K562 (cell line): ENCODE measurements around the gene SKIC8. TPM values are rescaled to one million over a fixed set of nuclear protein-coding genes. Genes with fewer than 3 reads are reported as not detected.

ENCODE experiments used
- ATAC-seq: fragments of 200-7000 bp; cut with Tn5 transposase; 3 replicates; pipeline ENCODE4 v1.9.1; 2020; ENCODE audit warnings: moderate library complexity
- BruUV-seq: library from RNA; stranded (reverse); fragments of 400-500 nt; replicated peaks from 2 replicates; lab custom pipeline; 2021; lab: Mats Ljungman, UMichigan
- CTCF ChIA-PET: fragments of 300-600 bp; formaldehyde crosslinking; extraction: SDS; loops from one replicate; lab custom pipeline; 2021; ENCODE audit warnings: low intra/inter-chr PET ratio; lab: Yijun Ruan, JAX
- POLR2A ChIA-PET: fragments of 300-600, 350-650 bp; sonication (Branson Sonifier 250); formaldehyde crosslinking; extraction: SDS; loops from one replicate; lab custom pipeline; 2021; ENCODE audit warnings: antibody characterized with exemption, inconsistent platforms; lab: Yijun Ruan, JAX
- DNase-seq, 4 experiments: peaks; one replicate each; pipeline versions ENCODE4 v3.0.0 to v3.0.0-alpha.2; 2011 to 2018; ENCODE audit warnings: low spot score in 3 of 4, mixed read lengths in 3 of 4; ENCODE audit errors: extremely low read depth in 1 of 4
- FAIRE-seq: peaks from 2 replicates; lab custom pipeline; 2011; peaks lifted over from hg19 to GRCh38; lab: Jason Lieb, UNC
- H2AFZ ChIP-seq: 2 replicates; pipeline ENCODE4 v1.6.0; 2011; ENCODE audit warnings: low read depth, low read length, control low read depth, inconsistent platforms
- H3K27ac ChIP-seq: fragments of 200-600 bp; 3 replicates; pipeline ENCODE4 v1.8.0; 2011; ENCODE audit warnings: low read depth, mild to moderate bottlenecking, control low read depth, inconsistent platforms, low read length, moderate library complexity, mixed read lengths; ENCODE audit errors: extremely low read depth
- H3K27me3 ChIP-seq, 2 experiments: fragments of 300-600 bp in 1 of 2; 2 replicates in 1 of 2; 3 replicates in 1 of 2; pipeline versions ENCODE4 v1.6.0 to v1.8.0; 2011; ENCODE audit warnings: inconsistent platforms in 2 of 2, low read length in 2 of 2, mild to moderate bottlenecking in 1 of 2, mixed read lengths in 1 of 2, moderate library complexity in 1 of 2; ENCODE audit not compliant: control insufficient read depth in 2 of 2, insufficient read depth in 2 of 2
- H3K36me3 ChIP-seq: fragments of 300-600 bp; 3 replicates; pipeline ENCODE4 v1.8.0; 2011; ENCODE audit warnings: mild to moderate bottlenecking, low read length, inconsistent platforms; ENCODE audit not compliant: control insufficient read depth, insufficient read depth
- H3K4me1 ChIP-seq, 2 experiments: fragments of 200-600 bp in 1 of 2; replicated peaks in 1 of 2; 2 replicates in 1 of 2; 3 replicates in 1 of 2; pipeline versions ENCODE4 v1.5.1 to v1.8.0; 2011; ENCODE audit warnings: inconsistent platforms in 2 of 2, low read length in 2 of 2, mild to moderate bottlenecking in 1 of 2, mixed read lengths in 1 of 2, moderate library complexity in 1 of 2; ENCODE audit not compliant: control insufficient read depth in 2 of 2, insufficient read depth in 2 of 2
- H3K4me2 ChIP-seq: 2 replicates; pipeline ENCODE4 v1.6.1; 2011; ENCODE audit warnings: low read length, control low read depth, inconsistent platforms, mixed read lengths; ENCODE audit not compliant: insufficient read depth
- H3K4me3 ChIP-seq: fragments of 200-600 bp; sonication (generic), shearing (Covaris generic); 2 replicates; pipeline ENCODE4 v1.5.1; 2016; ENCODE audit warnings: control low read depth, inconsistent platforms
- H3K79me2 ChIP-seq: fragments of 200-600 bp; 3 replicates; pipeline ENCODE4 v1.8.0; 2011; ENCODE audit warnings: low read length, inconsistent platforms; ENCODE audit not compliant: control insufficient read depth, insufficient read depth
- H3K9ac ChIP-seq, 2 experiments: 2 replicates each; pipeline versions ENCODE4 v1.6.0 to v1.6.1; 2011; ENCODE audit warnings: low read depth in 2 of 2, low read length in 2 of 2, control low read depth in 1 of 2, inconsistent platforms in 1 of 2, mild to moderate bottlenecking in 1 of 2, mixed read lengths in 1 of 2; ENCODE audit not compliant: insufficient read depth in 1 of 2
- H3K9me1 ChIP-seq: one replicate; pipeline ENCODE4 v1.6.0; 2011; ENCODE audit warnings: inconsistent platforms, mild to moderate bottlenecking, low read length, moderate library complexity; ENCODE audit not compliant: control insufficient read depth, insufficient read depth
- H3K9me3 ChIP-seq: replicated peaks from 2 replicates; pipeline ENCODE4 v1.5.1; 2011; ENCODE audit warnings: low read depth, low read length, inconsistent platforms; ENCODE audit not compliant: control insufficient read depth, insufficient read depth
- H4K20me1 ChIP-seq: replicated peaks from 2 replicates; pipeline ENCODE4 v1.6.1; 2011; ENCODE audit warnings: low read length, inconsistent platforms, mixed read lengths; ENCODE audit not compliant: control insufficient read depth, insufficient read depth
- ARID4B ChIP-seq: sonication (generic); formaldehyde crosslinking; IDR thresholded peaks from 2 replicates; pipeline ENCODE4 v1.8.0; 2022; ENCODE audit warnings: mild to moderate bottlenecking, missing genetic modification reagents
- CREB3L1 ChIP-seq: fragments of 450-650 bp; IDR thresholded peaks from 2 replicates; pipeline ENCODE4 v1.6.1; 2014; ENCODE audit warnings: low read depth, mild to moderate bottlenecking, moderate library complexity, borderline replicate concordance
- DLX4 ChIP-seq: fragments of 250-450 bp; sonication (Bioruptor Pico); IDR thresholded peaks from 2 replicates; pipeline ENCODE4 v1.6.1; 2021; ENCODE audit warnings: mild to moderate bottlenecking
- DNMT1 ChIP-seq: fragments of 450-650 bp; IDR thresholded peaks from 2 replicates; pipeline ENCODE4 v1.6.1; 2016; ENCODE audit warnings: antibody characterized with exemption, mild to moderate bottlenecking
- E2F3 ChIP-seq: fragments of 250-450 bp; sonication (Bioruptor Pico); IDR thresholded peaks from 2 replicates; pipeline ENCODE4 v1.4.0; 2020; ENCODE audit warnings: mild to moderate bottlenecking
- ELF1 ChIP-seq: fragments of 200-800 bp; sonication (Bioruptor generic); IDR thresholded peaks from 2 replicates; pipeline ENCODE4 v1.6.1; 2016; ENCODE audit warnings: missing genetic modification characterization, missing compliant biosample characterization
- FOXJ2 ChIP-seq: fragments of 200-800 bp; sonication (Bioruptor generic); IDR thresholded peaks from 2 replicates; pipeline ENCODE4 v1.6.1; 2016; ENCODE audit warnings: missing genetic modification characterization, missing compliant biosample characterization
- KLF16 ChIP-seq: IDR thresholded peaks from 2 replicates; pipeline ENCODE4 v1.6.1; 2016; ENCODE audit warnings: antibody characterized with exemption
- MAFG ChIP-seq: fragments of 450-650 bp; conservative IDR thresholded peaks from 2 replicates; pipeline ENCODE4 v1.6.1; 2016; ENCODE audit warnings: missing genetic modification characterization, missing compliant biosample characterization
- MLX ChIP-seq, 2 experiments: fragments of 450-650 bp in 1 of 2; sonication (generic) in 1 of 2; formaldehyde crosslinking; conservative IDR thresholded peaks; 2 replicates each; pipeline versions ENCODE4 v1.4.0 to v1.8.1; 2020 to 2022; ENCODE audit warnings: mild to moderate bottlenecking in 1 of 2, missing genetic modification reagents in 1 of 2
- RBM39 ChIP-seq: fragments of 200-400 bp; formaldehyde crosslinking; optimal IDR thresholded peaks from 2 replicates; pipeline ENCODE3; 2018; ENCODE audit warnings: low read depth, low read length
- RHOXF2B ChIP-seq: fragments of 250-450 bp; sonication (Bioruptor Pico); conservative IDR thresholded peaks from 2 replicates; pipeline ENCODE4 v1.5.1; 2021
- SMARCE1 ChIP-seq: fragments of 450-650 bp; IDR thresholded peaks from 2 replicates; pipeline ENCODE4 v1.7.1; 2016; ENCODE audit warnings: mild to moderate bottlenecking
- SNAPC5 ChIP-seq: fragments of 250-450 bp; sonication (Bioruptor Pico); IDR thresholded peaks from 2 replicates; pipeline ENCODE4 v1.8.0; 2021; ENCODE audit warnings: moderate library complexity, mild to moderate bottlenecking, inconsistent platforms
- ZBTB8A ChIP-seq: fragments of 450-650 bp; IDR thresholded peaks from 2 replicates; pipeline ENCODE4 v1.6.1; 2018; ENCODE audit warnings: mild to moderate bottlenecking, moderate library complexity; ENCODE audit not compliant: partially characterized antibody
- ZNF232 ChIP-seq: sonication (generic); formaldehyde crosslinking; IDR thresholded peaks from 2 replicates; pipeline ENCODE4 v1.8.0; 2022; ENCODE audit warnings: mild to moderate bottlenecking, missing genetic modification reagents
- WGBS: fragments of 100-300 bp; shearing (Covaris generic); methylation state at CpG from one replicate; pipeline ENCODE4 v1.1.6; 2016; ENCODE audit warnings: low coverage, mixed read lengths; ENCODE audit not compliant: insufficient coverage; ENCODE audit errors: missing lambda C conversion rate; 5-methylcytosine and 5-hydroxymethylcytosine counted together
- in situ Hi-C: fragments of 300-500 bp; cut with MboI; formaldehyde crosslinking; loops from 4 replicates; pipeline ENCODE4 v1.15.0; 2018; ENCODE audit warnings: inconsistent platforms, mixed read lengths
- intact Hi-C: fragments of 100-400 bp; cut with micrococcal nuclease; formaldehyde crosslinking; loops from 2 replicates; pipeline ENCODE4 v1.14.2; 2022
- polyA plus RNA-seq, 8 experiments: library from polyadenylated mRNA; depleted of rRNA in 4 of 8; stranded (reverse) in 5 of 8; unstranded in 3 of 8; fragments of >200 nt; fragmentation: Nextera tagmentation in 2 of 8; fragmentation: Illumina TruSeq in 1 of 8; extraction: Ambion mirVana in 2 of 8; extraction: Trizol in 1 of 8; gene quantifications; 2 replicates each; pipeline versions ENCODE4 v1.2.1 to v1.2.3, GENCODE V29; 2011 to 2014; ENCODE audit warnings: inconsistent platforms in 1 of 8, missing spikeins in 1 of 8
- total RNA-seq, 7 experiments: library from RNA; depleted of rRNA in 6 of 7; stranded (reverse); fragments of >200 nt in 6 of 7; fragmentation: Illumina TruSeq in 2 of 7; extraction: Trizol in 2 of 7; gene quantifications; 2 replicates each; pipeline versions ENCODE4 v1.2.1 to v1.2.3, GENCODE V29; 2011 to 2021; ENCODE audit warnings: low replicate concordance in 1 of 7

SKIC8 gene
- total and polyA plus RNA-seq, 9 of the 15 experiments (the other 6 are each of a cell fraction or from before 2014, with no cell fraction given): 79.5 to 389 (median 146) TPM

- no peak for TF ChIP-seq E2F3 (CRISPR knock-in tag)
Observed at GRCh38 chr15:78261062-78261461, 38.3 kb downstream of the SKIC8 start (continued).

GRCh38 chr15:78260489-78260888 lies 38.9 kb downstream of the SKIC8 start:
- no peaks in the 10 kb centered on the region for H4K20me1 ChIP-seq
- intact Hi-C loops (no loop called here), in situ Hi-C loops (no loop called here)
- H3K4me1 ChIP-seq: peaks cover 15 to 16% of the 10 kb centered on the region in 2 experiments; a peak in 4 of 5 replicates
- WGBS: 36% methylated on average over 2 of the region's 2 CpGs
- no peak for ATAC-seq
- no TSS peak for BruUV-seq
- no peaks in the 10 kb centered on the region for H3K27me3 ChIP-seq
- peak; percentile 26 for FAIRE-seq
- H3K36me3 ChIP-seq: no peaks in the 10 kb centered on the region
- CTCF ChIA-PET: no interaction called here
- peak overlapping the region; percentile 84 for H2AFZ ChIP-seq
- POLR2A ChIA-PET: interaction anchor here (0.5 to 0.8 kb wide), 2 partner anchors 16 to 52 kb away, joined by 3 read pairs; no protein-coding TSS in a partner anchor
- H3K4me2 ChIP-seq: no peak overlapping the region
- no peaks in the 10 kb centered on the region for H3K79me2 ChIP-seq
- H3K9me1 ChIP-seq: no peaks in the 10 kb centered on the region
- no peak overlapping the region for H3K4me3 ChIP-seq
- H3K9me3 ChIP-seq: no peaks in the 10 kb centered on the region
- H3K9ac ChIP-seq: no peak overlapping the region
- H3K27ac ChIP-seq: no peak overlapping the region
- DNase-seq: no peak
- TF ChIP-seq ZBTB8A (no peak), MAFG (no peak), SNAPC5 (CRISPR knock-in tag) (no peak), CREB3L1 (no peak), DLX4 (CRISPR knock-in tag) (no peak), ELF1 (no peak), RBM39 (no peak), ZNF232 (CRISPR knock-in tag) (no peak), RHOXF2B (CRISPR knock-in tag) (no peak), FOXJ2 (tag) (no peak), ARID4B (CRISPR knock-in tag) (no peak), SMARCE1 (no peak), KLF16 (no peak), MLX (CRISPR knock-in tag; conservative IDR thresholded peaks at IDR 0.05) (no peak), DNMT1 (no peak)
